Stimulated activated CD4-positive, alpha-beta T cell treated with anti-CD3 and anti-CD28 coated beads, Interleukin-15, amount 100 ng/mL, for 24 hours (primary cell): Measurements from ENCODE around the gene FAM237A.

Source experiments
- DNase-seq: peaks from one replicate; pipeline ENCODE4 v3.0.0-alpha.2; 2020

FAM237A gene

DNA sequence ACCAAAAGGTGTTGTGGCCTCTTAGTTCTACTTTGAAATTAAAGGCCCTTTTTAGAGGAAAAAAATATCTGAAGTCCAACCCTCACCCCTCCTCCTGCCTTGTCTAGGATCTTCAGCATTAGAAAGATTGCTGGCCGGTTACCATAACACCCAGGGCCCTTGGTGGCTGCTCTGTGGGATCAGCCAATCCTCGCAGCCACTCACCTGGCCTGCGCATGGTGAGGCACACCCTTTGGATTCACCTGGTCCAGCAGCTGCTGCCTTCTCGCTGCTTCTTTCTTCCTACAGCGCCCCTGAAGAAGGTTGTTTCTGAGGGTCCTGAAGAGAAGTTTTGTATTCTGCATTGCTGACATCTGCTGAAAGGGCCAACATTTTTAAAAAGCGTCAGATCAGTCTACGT lies 50.7 kb downstream of the FAM237A start:
- no peak for DNase-seq

DNA sequence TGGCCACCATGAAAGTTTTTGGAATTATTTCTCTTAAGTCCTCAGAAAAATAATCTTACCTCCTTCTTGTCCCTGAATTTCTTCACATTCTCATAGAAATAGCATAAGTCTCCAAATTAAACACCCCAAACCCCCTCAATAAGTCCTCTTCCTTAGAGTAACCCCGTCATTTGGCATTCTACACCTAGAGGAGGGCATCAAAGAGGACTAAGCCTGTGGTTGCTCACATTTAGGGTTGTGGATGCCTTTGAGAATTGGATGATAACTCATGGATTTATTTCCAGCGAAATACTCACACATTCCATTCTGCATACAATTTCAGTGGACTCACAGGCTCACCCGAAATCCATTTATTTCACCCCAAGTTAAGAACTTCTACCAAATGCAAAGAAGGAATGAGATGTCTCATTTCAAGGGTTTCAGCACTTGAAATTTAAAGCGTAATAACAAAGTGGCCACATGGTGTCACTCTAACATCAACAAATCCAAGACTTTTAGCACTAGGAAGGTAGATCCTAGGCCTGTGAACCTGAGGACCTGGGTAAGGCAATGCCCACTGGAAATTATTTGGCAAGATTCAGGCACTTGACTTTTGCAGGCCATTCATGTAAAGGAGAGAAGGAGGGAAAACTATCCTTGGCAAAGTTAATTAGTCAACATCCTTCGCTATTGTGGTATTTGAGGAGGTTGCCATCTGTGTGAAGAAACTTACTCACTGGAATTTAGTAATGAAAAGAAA lies 51.3 kb downstream of the FAM237A start:
- DNase-seq, result peak; percentile 18

DNA sequence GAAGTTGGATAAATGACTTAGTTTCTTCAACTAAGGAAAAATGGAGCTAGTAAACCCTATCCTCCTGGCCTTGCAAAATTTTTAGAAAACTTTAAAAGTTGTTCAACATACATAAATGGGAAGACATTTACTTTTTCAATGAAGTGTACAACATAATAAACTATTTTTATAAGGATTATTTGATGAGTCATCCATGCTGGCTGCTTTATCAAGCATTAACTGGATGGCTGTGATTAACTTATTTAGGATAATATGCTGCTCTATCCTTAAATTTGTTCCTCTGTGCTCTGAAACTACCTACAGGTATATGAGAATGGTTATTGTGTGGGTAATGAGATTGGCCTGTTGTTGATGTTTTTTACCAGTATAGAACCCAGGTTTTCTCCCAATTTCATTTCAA lies 54.6 kb downstream of the FAM237A start:
- DNase-seq, result no peak

DNA sequence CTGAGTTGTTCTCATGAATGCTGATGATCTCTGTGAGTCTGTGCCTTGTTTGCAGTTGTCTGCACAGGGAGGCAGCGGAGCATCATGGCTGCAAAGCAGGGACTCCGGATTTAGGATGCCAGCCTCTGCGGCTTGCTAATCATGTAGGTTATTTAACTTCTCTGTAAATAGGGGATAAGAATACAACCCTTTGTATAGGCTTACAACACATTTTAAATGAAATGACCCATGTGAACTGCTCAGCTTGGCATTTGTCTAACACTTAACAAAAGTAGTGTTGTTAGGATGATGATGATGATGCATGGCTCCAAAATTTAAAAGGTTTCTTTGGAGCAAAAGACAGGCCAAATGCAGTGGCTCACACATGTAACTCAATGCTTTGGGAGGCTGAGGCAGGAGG lies 56.5 kb downstream of the FAM237A start:
- DNase-seq, result no peak
